ENCODE data around the gene EFCAB6.

Gene EFCAB6

DNA sequence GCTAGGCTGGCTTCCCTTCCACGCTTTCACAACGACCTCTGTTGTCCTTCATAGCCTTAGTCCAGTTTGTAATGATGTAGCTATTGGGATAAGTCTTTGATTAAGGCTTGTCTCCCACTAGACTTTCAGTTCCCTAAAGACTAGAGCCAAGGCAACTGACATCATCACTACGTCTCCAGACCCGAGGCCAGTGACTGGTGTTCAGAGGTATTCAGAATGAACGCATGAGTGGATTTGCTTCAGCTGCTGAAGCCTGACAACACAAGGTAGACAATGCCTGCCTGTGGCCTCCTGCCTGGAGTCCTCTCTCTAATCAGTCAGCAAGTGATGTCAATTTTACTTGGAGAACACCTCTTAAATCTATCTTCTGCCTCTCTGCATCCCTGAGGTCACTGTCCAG, 13.6 kb downstream of the EFCAB6 start:
- H4K8ac ChIP-seq (ENCODE audit: low read depth, low read length): no peak overlapping the region
- no peaks in the 10 kb centered on the region for H3K79me1 ChIP-seq (ENCODE audit: low read depth, low read length)
- no peak overlapping the region for H3K4me2 ChIP-seq (ENCODE audit: insufficient read depth, low read length, poor library complexity, severe bottlenecking)
- DNase-seq (ENCODE audit: low spot score): no peak
- no peaks in the 10 kb centered on the region for H3K36me3 ChIP-seq (replicated peaks in 1 of 2; ENCODE audit: control insufficient read depth in 2 of 2, insufficient read depth in 2 of 2, low read length in 2 of 2)
- H3K18ac ChIP-seq (ENCODE audit: low read length): no peak overlapping the region
- no peaks in the 10 kb centered on the region for H3K27me3 ChIP-seq (ENCODE audit: control insufficient read depth in 3 of 3, insufficient read depth in 3 of 3, low read depth in 1 of 3, low read length in 3 of 3)
- H3K4me1 ChIP-seq (ENCODE audit: control insufficient read depth in 2 of 2, insufficient read depth in 1 of 2, low read depth in 1 of 2, low read length in 2 of 2): no peaks in the 10 kb centered on the region
- no peak overlapping the region for H2BK15ac ChIP-seq (ENCODE audit: low read length)
- H2BK12ac ChIP-seq (ENCODE audit: low read length): no peak overlapping the region
- H2AFZ ChIP-seq (ENCODE audit: low read length): no peak overlapping the region
- no CpG with 5 or more reads among the region's 5 CpGs for WGBS, 2 donors (ENCODE audit: extremely low coverage in 2 of 2, insufficient read length in 2 of 2, insufficient replicate concordance in 1 of 2)
- no peak overlapping the region for H2AK5ac ChIP-seq (ENCODE audit: low read depth, low read length)
- no peak overlapping the region for H3K23ac ChIP-seq (ENCODE audit: low read depth, low read length, poor library complexity)
- no peak overlapping the region for H3K9ac ChIP-seq (ENCODE audit: low read depth, low read length, poor library complexity)
- no peak overlapping the region for H3K4me3 ChIP-seq (ENCODE audit: low read length in 2 of 2)
- H3K27ac ChIP-seq (replicated peaks; ENCODE audit: low read length): no peak overlapping the region
- H3K14ac ChIP-seq (ENCODE audit: low read length): no peak overlapping the region
- no peak overlapping the region for H3K4ac ChIP-seq (ENCODE audit: low read length)
- H3K9me3 ChIP-seq (replicated peaks in 1 of 2; ENCODE audit: control insufficient read depth in 2 of 2, insufficient read depth in 1 of 2, low read depth in 1 of 2, low read length in 2 of 2): no peaks in the 10 kb centered on the region
- H4K91ac ChIP-seq (ENCODE audit: low read depth, low read length, poor library complexity): no peak overlapping the region
- no peak overlapping the region for H2BK120ac ChIP-seq (ENCODE audit: low read depth, low read length)
- no peak overlapping the region for H2BK5ac ChIP-seq (ENCODE audit: low read length)

GRCh38 chr22:43796567-43796966, 15.5 kb downstream of the EFCAB6 start:
- no CpG with 5 or more reads among the region's 8 CpGs for WGBS, 2 donors (ENCODE audit: extremely low coverage in 2 of 2, insufficient read length in 2 of 2, insufficient replicate concordance in 1 of 2)
- Histone ChIP-seq H2BK5ac (ENCODE audit: low read length) (no peak overlapping the region), H2BK120ac (ENCODE audit: low read depth, low read length) (no peak overlapping the region), H3K4me3 (ENCODE audit: low read length in 2 of 2) (no peak overlapping the region), H4K91ac (ENCODE audit: low read depth, low read length, poor library complexity) (no peak overlapping the region), H3K36me3 (replicated peaks in 1 of 2; ENCODE audit: control insufficient read depth in 2 of 2, insufficient read depth in 2 of 2, low read length in 2 of 2) (no peaks in the 10 kb centered on the region), H2AK5ac (ENCODE audit: low read depth, low read length) (no peak overlapping the region), H3K4me1 (ENCODE audit: control insufficient read depth in 2 of 2, insufficient read depth in 1 of 2, low read depth in 1 of 2, low read length in 2 of 2) (no peaks in the 10 kb centered on the region), H3K23ac (ENCODE audit: low read depth, low read length, poor library complexity) (no peak overlapping the region), H3K18ac (ENCODE audit: low read length) (no peak overlapping the region), H3K9ac (ENCODE audit: low read depth, low read length, poor library complexity) (no peak overlapping the region), H3K79me1 (ENCODE audit: low read depth, low read length) (no peaks in the 10 kb centered on the region), H4K8ac (ENCODE audit: low read depth, low read length) (no peak overlapping the region), H3K27ac (replicated peaks; ENCODE audit: low read length) (no peak overlapping the region), H3K27me3 (ENCODE audit: control insufficient read depth in 3 of 3, insufficient read depth in 3 of 3, low read depth in 1 of 3, low read length in 3 of 3) (no peaks in the 10 kb centered on the region), H2BK12ac (ENCODE audit: low read length) (no peak overlapping the region), H3K14ac (ENCODE audit: low read length) (no peak overlapping the region), H2BK15ac (ENCODE audit: low read length) (no peak overlapping the region), H3K4me2 (ENCODE audit: insufficient read depth, low read length, poor library complexity, severe bottlenecking) (no peak overlapping the region), H3K9me3 (replicated peaks in 1 of 2; ENCODE audit: control insufficient read depth in 2 of 2, insufficient read depth in 1 of 2, low read depth in 1 of 2, low read length in 2 of 2) (no peaks in the 10 kb centered on the region), H3K4ac (ENCODE audit: low read length) (no peak overlapping the region), H2AFZ (ENCODE audit: low read length) (no peak overlapping the region)
- DNase-seq (ENCODE audit: low spot score): peak; percentile 18

GRCh38 chr22:43795320-43795719, 16.8 kb downstream of the EFCAB6 start:
- H3K4me3 ChIP-seq (ENCODE audit: low read length in 2 of 2): no peak overlapping the region
- no peak overlapping the region for H3K14ac ChIP-seq (ENCODE audit: low read length)
- H2AK5ac ChIP-seq (ENCODE audit: low read depth, low read length): no peak overlapping the region
- H2BK120ac ChIP-seq (ENCODE audit: low read depth, low read length): no peak overlapping the region
- H3K9ac ChIP-seq (ENCODE audit: low read depth, low read length, poor library complexity): no peak overlapping the region
- no peaks in the 10 kb centered on the region for H3K9me3 ChIP-seq (replicated peaks in 1 of 2; ENCODE audit: control insufficient read depth in 2 of 2, insufficient read depth in 1 of 2, low read depth in 1 of 2, low read length in 2 of 2)
- no peaks in the 10 kb centered on the region for H3K4me1 ChIP-seq (ENCODE audit: control insufficient read depth in 2 of 2, insufficient read depth in 1 of 2, low read depth in 1 of 2, low read length in 2 of 2)
- H2BK5ac ChIP-seq (ENCODE audit: low read length): no peak overlapping the region
- no peak overlapping the region for H4K8ac ChIP-seq (ENCODE audit: low read depth, low read length)
- no peak overlapping the region for H2BK12ac ChIP-seq (ENCODE audit: low read length)
- no peak for DNase-seq (ENCODE audit: low spot score)
- no peaks in the 10 kb centered on the region for H3K27me3 ChIP-seq (ENCODE audit: control insufficient read depth in 3 of 3, insufficient read depth in 3 of 3, low read depth in 1 of 3, low read length in 3 of 3)
- no CpG with 5 or more reads among the region's 7 CpGs for WGBS, 2 donors (ENCODE audit: extremely low coverage in 2 of 2, insufficient read length in 2 of 2, insufficient replicate concordance in 1 of 2)
- H3K18ac ChIP-seq (ENCODE audit: low read length): no peak overlapping the region
- H2AFZ ChIP-seq (ENCODE audit: low read length): no peak overlapping the region
- no peak overlapping the region for H3K27ac ChIP-seq (replicated peaks; ENCODE audit: low read length)
- no peak overlapping the region for H3K23ac ChIP-seq (ENCODE audit: low read depth, low read length, poor library complexity)
- H3K4me2 ChIP-seq (ENCODE audit: insufficient read depth, low read length, poor library complexity, severe bottlenecking): no peak overlapping the region
- H3K36me3 ChIP-seq (replicated peaks in 1 of 2; ENCODE audit: control insufficient read depth in 2 of 2, insufficient read depth in 2 of 2, low read length in 2 of 2): no peaks in the 10 kb centered on the region
- no peak overlapping the region for H3K4ac ChIP-seq (ENCODE audit: low read length)
- H4K91ac ChIP-seq (ENCODE audit: low read depth, low read length, poor library complexity): no peak overlapping the region
- no peak overlapping the region for H2BK15ac ChIP-seq (ENCODE audit: low read length)
- no peaks in the 10 kb centered on the region for H3K79me1 ChIP-seq (ENCODE audit: low read depth, low read length)

- Histone ChIP-seq H2BK5ac (ENCODE audit: low read length) (no peak overlapping the region), H3K4me3 (ENCODE audit: low read length in 2 of 2) (no peak overlapping the region), H4K8ac (ENCODE audit: low read depth, low read length) (no peak overlapping the region), H3K14ac (ENCODE audit: low read length) (no peak overlapping the region), H3K9me3 (replicated peaks in 1 of 2; ENCODE audit: control insufficient read depth in 2 of 2, insufficient read depth in 1 of 2, low read depth in 1 of 2, low read length in 2 of 2) (no peaks in the 10 kb centered on the region), H3K23ac (ENCODE audit: low read depth, low read length, poor library complexity) (no peak overlapping the region), H3K4me1 (ENCODE audit: control insufficient read depth in 2 of 2, insufficient read depth in 1 of 2, low read depth in 1 of 2, low read length in 2 of 2) (no peaks in the 10 kb centered on the region), H3K79me1 (ENCODE audit: low read depth, low read length) (no peaks in the 10 kb centered on the region), H3K36me3 (replicated peaks in 1 of 2; ENCODE audit: control insufficient read depth in 2 of 2, insufficient read depth in 2 of 2, low read length in 2 of 2) (no peaks in the 10 kb centered on the region), H3K9ac (ENCODE audit: low read depth, low read length, poor library complexity) (no peak overlapping the region), H2BK12ac (ENCODE audit: low read length) (no peak overlapping the region), H3K27me3 (ENCODE audit: control insufficient read depth in 3 of 3, insufficient read depth in 3 of 3, low read depth in 1 of 3, low read length in 3 of 3) (no peaks in the 10 kb centered on the region), H2AFZ (ENCODE audit: low read length) (no peak overlapping the region), H3K4me2 (ENCODE audit: insufficient read depth, low read length, poor library complexity, severe bottlenecking) (no peak overlapping the region), H2BK120ac (ENCODE audit: low read depth, low read length) (no peak overlapping the region), H4K91ac (ENCODE audit: low read depth, low read length, poor library complexity) (no peak overlapping the region), H3K4ac (ENCODE audit: low read length) (no peak overlapping the region), H2AK5ac (ENCODE audit: low read depth, low read length) (no peak overlapping the region), H3K18ac (ENCODE audit: low read length) (no peak overlapping the region), H2BK15ac (ENCODE audit: low read length) (no peak overlapping the region), H3K27ac (replicated peaks; ENCODE audit: low read length) (no peak overlapping the region)
- no CpG with 5 or more reads among the region's 5 CpGs for WGBS, 2 donors (ENCODE audit: extremely low coverage in 2 of 2, insufficient read length in 2 of 2, insufficient replicate concordance in 1 of 2)
- no peak for DNase-seq (ENCODE audit: low spot score)
Measured at GRCh38 chr22:43792905-43793304, 19.2 kb downstream of the EFCAB6 start.

Measured in neuronal stem cell (in vitro differentiated cells).